Measurements from ENCODE around the gene CERCAM.

- no peak for TF ChIP-seq EZH2 (IDR thresholded peaks at IDR 0.05; ENCODE audit: insufficient read depth, poor library complexity, severe bottlenecking)
- TF ChIP-seq EZH2phosphoT487 (IDR thresholded peaks at IDR 0.05; ENCODE audit: insufficient read depth, low read depth) = no peak
Observed at GRCh38 chr9:128394379-128395168, 26.1 kb upstream of the CERCAM start.
